Esophagus muscularis mucosa (tissue), 4 donors: Measurements from ENCODE around the gene TEX12. TPM values are rescaled to one million over a fixed set of nuclear protein-coding genes. Genes with fewer than 3 reads are reported as not detected.

Source experiments
- DNase-seq: peaks from one replicate; pipeline ENCODE4 v3.0.0-alpha.2; 2017; ENCODE audit errors: extremely low spot score
- H3K27ac ChIP-seq, 4 donors: fragments of 200-600 bp; sonication (generic); replicated peaks in 1 of 4; 1 replicate in 3 of 4; 2 replicates in 1 of 4; pipeline ENCODE4 v1.5.1; 2016 to 2019; ENCODE audit warnings: mild to moderate bottlenecking in 1 of 4
- H3K27me3 ChIP-seq, 4 donors: fragments of 200-600 bp; sonication (generic); one replicate each; pipeline versions ENCODE4 v1.5.1 to v1.6.0; 2016 to 2019
- H3K36me3 ChIP-seq, 4 donors: fragments of 200-600 bp; sonication (generic); one replicate each; pipeline ENCODE4 v1.5.1; 2016 to 2019
- H3K4me1 ChIP-seq, 4 donors: fragments of 200-600 bp; sonication (generic); one replicate each; pipeline ENCODE4 v1.5.1; 2016 to 2019
- H3K4me3 ChIP-seq, 4 donors: fragments of 200-600 bp; sonication (generic); 1 replicate in 2 of 4; 2 replicates in 2 of 4; pipeline ENCODE4 v1.5.1; 2016 to 2019; ENCODE audit warnings: mild to moderate bottlenecking in 4 of 4, moderate library complexity in 1 of 4
- H3K9me3 ChIP-seq, 4 donors: fragments of 200-600 bp; sonication (generic); 1 replicate in 3 of 4; 2 replicates in 1 of 4; pipeline ENCODE4 v1.5.1; 2016 to 2019
- CTCF ChIP-seq, 3 experiments: fragments of 200-600 bp in 2 of 3; fragments of 450-650 bp in 1 of 3; sonication (generic) in 2 of 3; IDR thresholded peaks; one replicate each; pipeline ENCODE4 v1.5.1; 2017 to 2019; ENCODE audit warnings: antibody characterized with exemption in 3 of 3, mild to moderate bottlenecking in 2 of 3, moderate library complexity in 1 of 3
- EP300 ChIP-seq: sonication (generic); formaldehyde crosslinking; IDR thresholded peaks from one replicate; pipeline ENCODE4 v1.6.1; 2017; ENCODE audit warnings: antibody characterized with exemption
- POLR2A ChIP-seq: fragments of 450-650 bp; IDR thresholded peaks from one replicate; pipeline ENCODE4 v1.6.1; 2017; ENCODE audit warnings: antibody characterized with exemption, moderate library complexity, mild to moderate bottlenecking, low read depth
- POLR2AphosphoS5 ChIP-seq, 2 donors: sonication (generic); formaldehyde crosslinking; IDR thresholded peaks; one replicate each; pipeline ENCODE4 v1.6.1; 2017; ENCODE audit warnings: antibody characterized with exemption in 2 of 2
- WGBS: methylation state at CpG from one replicate; pipeline ENCODE4 v1.1.5; 2018; 5-methylcytosine and 5-hydroxymethylcytosine counted together
- intact Hi-C: fragments of 100-400 bp; cut with DNase I; formaldehyde crosslinking; loops from one replicate; pipeline ENCODE4 v1.15.1; 2023
- total RNA-seq, 4 donors: library from RNA; depleted of rRNA; stranded (reverse); fragments of >200 nt; gene quantifications; one replicate each; pipeline versions ENCODE4 v1.1.0 to v1.2.1, GENCODE V29; 2016

The TEX12 gene
- total RNA-seq, 4 donors from 2014 or later: 0.40 to 4.2 TPM; not detected in 2

- intact Hi-C loops: loop anchor here (5.0 kb wide), 1 partner anchor 39 kb away; the partner anchor contains the start of gene TEX12
- TF ChIP-seq POLR2AphosphoS5 (IDR thresholded peaks at IDR 0.05) (no peak), CTCF (IDR thresholded peaks at IDR 0.05) (no peak), EP300 (no peak), POLR2A (no peak)
- Histone ChIP-seq H3K4me3 (no peak overlapping the region), H3K27ac (peak overlapping the region in 1 of 4 donors; percentile 17), H3K4me1 (peaks cover 0 to 12% (median 11%) of the 10 kb centered on the region in 4 donors), H3K27me3 (no peaks in the 10 kb centered on the region), H3K9me3 (no peaks in the 10 kb centered on the region), H3K36me3 (no peaks in the 10 kb centered on the region)
- DNase-seq: no peak
- WGBS: 56% methylated on average over 2 of the region's 3 CpGs
Measured at GRCh38 chr11:112128483-112129121, 38.6 kb upstream of the TEX12 start.

GRCh38 chr11:112129656-112130055 is 37.5 kb upstream of the TEX12 start:
- no peaks in the 10 kb centered on the region for H3K36me3 ChIP-seq
- H3K4me1 ChIP-seq: peaks cover 0 to 12% (median 11%) of the 10 kb centered on the region in 4 donors
- H3K9me3 ChIP-seq: no peaks in the 10 kb centered on the region
- no peak for DNase-seq
- no peak overlapping the region for H3K4me3 ChIP-seq
- 79% methylated on average over 5 of the region's 5 CpGs for WGBS
- no peaks in the 10 kb centered on the region for H3K27me3 ChIP-seq
- H3K27ac ChIP-seq: no peak overlapping the region
- no peak for TF ChIP-seq EP300
- TF ChIP-seq CTCF (IDR thresholded peaks at IDR 0.05): no peak
- TF ChIP-seq POLR2A: no peak
- no peak for TF ChIP-seq POLR2AphosphoS5 (IDR thresholded peaks at IDR 0.05)
- intact Hi-C loops: loop anchor here (5.0 kb wide), 1 partner anchor 38 kb away; the partner anchor contains the start of gene TEX12

GRCh38 chr11:112132737-112133136 is 34.4 kb upstream of the TEX12 start:
- Histone ChIP-seq H3K27me3 (no peaks in the 10 kb centered on the region), H3K27ac (no peak overlapping the region), H3K36me3 (no peaks in the 10 kb centered on the region), H3K4me1 (peaks cover 0 to 12% (median 11%) of the 10 kb centered on the region in 4 donors), H3K4me3 (no peak overlapping the region), H3K9me3 (no peaks in the 10 kb centered on the region)
- DNase-seq: no peak
- WGBS: 89% methylated on average over 2 of the region's 2 CpGs
- intact Hi-C loops: no loop called here
- TF ChIP-seq CTCF (IDR thresholded peaks at IDR 0.05) (no peak), POLR2AphosphoS5 (IDR thresholded peaks at IDR 0.05) (no peak), EP300 (no peak), POLR2A (no peak)

- H3K4me1 ChIP-seq: no peaks in the 10 kb centered on the region
- no peak overlapping the region for H3K27ac ChIP-seq
- H3K36me3 ChIP-seq: no peaks in the 10 kb centered on the region
- DNase-seq: no peak
- no peak overlapping the region for H3K4me3 ChIP-seq
- TF ChIP-seq POLR2A: no peak
- TF ChIP-seq CTCF (IDR thresholded peaks at IDR 0.05): no peak
- TF ChIP-seq POLR2AphosphoS5 (IDR thresholded peaks at IDR 0.05): no peak
- no peak for TF ChIP-seq EP300
- 91% methylated on average over 4 of the region's 4 CpGs for WGBS
- intact Hi-C loops: no loop called here
- no peaks in the 10 kb centered on the region for H3K27me3 ChIP-seq
- no peaks in the 10 kb centered on the region for H3K9me3 ChIP-seq
Measured at GRCh38 chr11:112134473-112134872, 32.7 kb upstream of the TEX12 start.
